GM12875 (cell line): ENCODE results near the gene GALNT7.

ENCODE experiments used
- H3K4me3 ChIP-seq: one replicate; pipeline ENCODE4 v1.5.1; 2011; ENCODE audit warnings: low read depth, low read length, control low read depth
- CTCF ChIP-seq: IDR thresholded peaks from 2 replicates; pipeline ENCODE4 v1.5.1; 2011; ENCODE audit warnings: low read depth, mild to moderate bottlenecking, control low read depth, inconsistent platforms, low read length, moderate library complexity, borderline replicate concordance; ENCODE audit not compliant: insufficient read depth

The GALNT7 gene

GRCh38 chr4:173192375-173193162 is 24.0 kb downstream of the GALNT7 start:
- TF ChIP-seq CTCF = no peak
- H3K4me3 ChIP-seq = no peak overlapping the region

GRCh38 chr4:173194157-173194556 is 25.5 kb downstream of the GALNT7 start:
- TF ChIP-seq CTCF = no peak
- H3K4me3 ChIP-seq = no peak overlapping the region

- no peak for TF ChIP-seq CTCF
These were observed 26.5 kb downstream of the GALNT7 start for GRCh38 chr4:173195109-173195508.

GRCh38 chr4:173199553-173199952 is 30.9 kb downstream of the GALNT7 start:
- H3K4me3 ChIP-seq = no peak overlapping the region
- TF ChIP-seq CTCF = no peak

More at GRCh38 chr4:173195109-173195508, 26.5 kb downstream of the GALNT7 start:
- no peak overlapping the region for H3K4me3 ChIP-seq

- TF ChIP-seq CTCF = no peak
- H3K4me3 ChIP-seq = no peak overlapping the region
These were observed 31.7 kb downstream of the GALNT7 start for GRCh38 chr4:173200103-173200884.

GRCh38 chr4:173202395-173202794 is 33.8 kb downstream of the GALNT7 start:
- H3K4me3 ChIP-seq = no peak overlapping the region
- no peak for TF ChIP-seq CTCF
